GM12878 (cell line): ENCODE data around the gene SBNO2. TPM values are rescaled to one million over a fixed set of nuclear protein-coding genes. Genes with fewer than 3 reads are reported as not detected.

Source experiments
- ASH2L ChIP-seq: fragments of 300-600, 200-600 bp; sonication (generic); IDR thresholded peaks from 2 replicates; pipeline ENCODE4 v1.6.1; 2017; ENCODE audit warnings: low read depth, mild to moderate bottlenecking, borderline replicate concordance
- BMI1 ChIP-seq: fragments of 450-650 bp; IDR thresholded peaks from 2 replicates; pipeline ENCODE4 v1.6.1; 2016; ENCODE audit warnings: mild to moderate bottlenecking, moderate library complexity, borderline replicate concordance
- CEBPB ChIP-seq, 2 experiments: fragments of 150-350 bp in 1 of 2; IDR thresholded peaks; 2 replicates each; pipeline ENCODE4 v1.6.1; 2012 to 2014; ENCODE audit warnings: low read depth in 2 of 2, low read length in 2 of 2, borderline replicate concordance in 1 of 2, inconsistent platforms in 1 of 2
- CHD4 ChIP-seq: fragments of 200-600 bp; sonication (generic); IDR thresholded peaks from 2 replicates; pipeline ENCODE4 v1.6.1; 2016; ENCODE audit warnings: mild to moderate bottlenecking
- CREM ChIP-seq: IDR thresholded peaks from 2 replicates; pipeline ENCODE4 v1.6.1; 2014; ENCODE audit warnings: antibody characterized with exemption, low read depth
- DPF2 ChIP-seq: fragments of 450-650 bp; IDR thresholded peaks from 2 replicates; pipeline ENCODE4 v1.6.1; 2017; ENCODE audit warnings: mild to moderate bottlenecking
- EED ChIP-seq: sonication (generic); IDR thresholded peaks from 2 replicates; pipeline ENCODE4 v1.6.1; 2016; ENCODE audit warnings: antibody characterized with exemption, low read depth
- FOXM1 ChIP-seq: IDR thresholded peaks from 2 replicates; pipeline ENCODE4 v1.6.1; 2012; ENCODE audit warnings: low read depth, mild to moderate bottlenecking, inconsistent platforms, low read length, moderate library complexity
- NFIC ChIP-seq: IDR thresholded peaks from 2 replicates; pipeline ENCODE4 v1.6.1; 2012; ENCODE audit warnings: low read depth, mild to moderate bottlenecking, inconsistent platforms, low read length, moderate library complexity
- NR2C1 ChIP-seq: fragments of 450-650 bp; IDR thresholded peaks from 2 replicates; pipeline ENCODE4 v1.6.1; 2017; ENCODE audit warnings: antibody characterized with exemption, mild to moderate bottlenecking, moderate library complexity
- PAX8 ChIP-seq: fragments of 450-650 bp; IDR thresholded peaks from 2 replicates; pipeline ENCODE4 v1.6.1; 2017; ENCODE audit warnings: mild to moderate bottlenecking, moderate library complexity
- RUNX3 ChIP-seq: IDR thresholded peaks from 2 replicates; pipeline ENCODE4 v1.6.1; 2012; ENCODE audit warnings: low read length, inconsistent platforms
- SIN3A ChIP-seq: IDR thresholded peaks from 2 replicates; pipeline ENCODE4 v1.6.1; 2012; ENCODE audit warnings: low read depth, low read length, improper control_type of control experiment
- SMC3 ChIP-seq: IDR thresholded peaks from 2 replicates; pipeline ENCODE4 v1.6.1; 2011; ENCODE audit warnings: low read length, improper control_type of control experiment, borderline replicate concordance
- STAT3 ChIP-seq: IDR thresholded peaks from 2 replicates; pipeline ENCODE4 v1.6.1; 2011; ENCODE audit warnings: low read depth, low read length, improper control_type of control experiment
- SUPT20H ChIP-seq: IDR thresholded peaks from 2 replicates; pipeline ENCODE4 v1.6.1; 2011; ENCODE audit warnings: low read depth, mild to moderate bottlenecking, low read length, moderate library complexity, borderline replicate concordance; ENCODE audit not compliant: control insufficient read depth
- polyA plus RNA-seq, 11 experiments: library from polyadenylated mRNA; depleted of rRNA in 4 of 11; unstranded in 6 of 11; stranded (reverse) in 5 of 11; fragments of >200 nt; fragmentation: Nextera tagmentation in 4 of 11; fragmentation: Illumina TruSeq in 1 of 11; extraction: Ambion mirVana in 4 of 11; extraction: Trizol in 1 of 11; gene quantifications; 1 replicate in 1 of 11; 2 replicates in 10 of 11; pipeline versions ENCODE4 v1.2.1 to v1.2.3, GENCODE V29; 2011 to 2016; ENCODE audit warnings: inconsistent platforms in 2 of 11, missing spikeins in 2 of 11, low read depth in 1 of 11
- total RNA-seq, 4 experiments: library from RNA; depleted of rRNA in 3 of 4; stranded (reverse); fragments of >200 nt in 3 of 4; fragmentation: Illumina TruSeq in 1 of 4; extraction: Trizol in 1 of 4; gene quantifications; 2 replicates each; pipeline versions ENCODE4 v1.2.1 to v1.2.3, GENCODE V29; 2013 to 2021
- TF ChIP-seq, protein P1 (sequence below): IDR thresholded peaks from 2 replicates; pipeline ENCODE4 v1.6.1; 2011; ENCODE audit warnings: borderline replicate concordance, low read depth, mild to moderate bottlenecking, moderate library complexity, mixed read lengths, low read length; ENCODE audit not compliant: insufficient read depth; ENCODE audit errors: extremely low read length
- TF ChIP-seq, protein P2 (sequence below), 3 experiments: IDR thresholded peaks in 2 of 3; conservative IDR thresholded peaks in 1 of 3; 2 replicates each; pipeline ENCODE4 v1.5.1; 2011; ENCODE audit warnings: low read depth in 3 of 3, low read length in 3 of 3, mild to moderate bottlenecking in 3 of 3, control low read depth in 2 of 3, moderate library complexity in 2 of 3, inconsistent platforms in 1 of 3, mixed read lengths in 1 of 3; ENCODE audit not compliant: control insufficient read depth in 2 of 3, insufficient read depth in 1 of 3; ENCODE audit errors: extremely low read depth in 1 of 3
- TF ChIP-seq, protein P3 (sequence below): fragments of 450-650 bp; IDR thresholded peaks from 2 replicates; pipeline ENCODE4 v1.6.1; 2017; ENCODE audit warnings: mild to moderate bottlenecking, moderate library complexity
- TF ChIP-seq, protein P4 (sequence below): fragments of 450-650 bp; IDR thresholded peaks from 2 replicates; pipeline ENCODE4 v1.6.1; 2017; ENCODE audit warnings: antibody characterized with exemption, mild to moderate bottlenecking, moderate library complexity

Gene SBNO2
- total and polyA plus RNA-seq, 10 of the 15 experiments (the other 5 are each of a cell fraction or from before 2014, with no cell fraction given): 0.08 to 44.6 (median 5.4) TPM

DNA sequence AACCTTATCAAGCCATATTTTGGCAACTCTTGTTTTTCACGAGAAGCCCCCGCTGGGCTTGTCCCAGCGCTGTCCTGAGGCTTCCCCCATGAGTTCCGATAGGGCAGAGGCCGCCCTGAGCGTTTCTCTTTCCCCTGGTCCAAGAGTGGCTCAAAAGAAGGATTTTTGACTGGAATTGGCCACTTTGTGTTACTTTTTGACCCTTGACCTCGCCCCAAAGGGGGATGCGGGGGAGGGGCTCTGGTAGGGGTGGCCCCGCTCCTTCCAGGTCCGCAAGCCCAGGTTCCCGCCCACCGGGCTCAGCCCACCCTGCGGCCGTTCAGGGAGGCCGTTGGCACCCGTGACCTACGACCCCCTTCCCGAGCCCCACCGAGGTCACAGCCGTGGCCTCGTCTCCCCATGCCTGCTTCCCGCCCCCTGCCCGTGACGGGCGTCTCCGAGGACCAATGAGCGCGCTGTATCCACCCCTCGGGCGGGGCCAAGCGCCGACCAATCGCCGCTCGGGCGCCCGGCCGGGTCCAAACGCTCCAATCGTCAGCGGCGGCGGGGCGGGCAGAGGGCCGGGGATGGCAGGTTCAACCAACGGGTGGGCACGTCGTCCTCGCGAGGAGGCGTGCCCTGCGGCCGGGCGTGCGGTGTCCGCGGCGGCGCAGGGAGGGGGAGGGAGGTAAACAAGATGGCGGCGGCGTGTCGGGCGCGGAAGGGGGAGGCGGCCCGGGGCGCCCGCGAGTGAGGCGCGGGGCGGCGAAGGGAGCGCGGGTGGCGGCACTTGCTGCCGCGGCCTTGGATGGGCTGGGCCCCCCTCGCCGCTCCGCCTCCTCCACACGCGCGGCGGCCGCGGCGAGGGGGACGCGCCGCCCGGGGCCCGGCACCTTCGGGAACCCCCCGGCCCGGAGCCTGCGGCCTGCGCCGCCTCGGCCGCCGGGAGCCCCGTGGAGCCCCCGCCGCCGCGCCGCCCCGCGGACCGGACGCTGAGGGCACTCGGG, 31.3 kb upstream of the SBNO2 start, which contains the start of gene STK11 (continued):
- TF ChIP-seq STAT3: no peak
- peak; percentile 65 for TF ChIP-seq RUNX3
- no peak for TF ChIP-seq SIN3A
- no peak for TF ChIP-seq FOXM1
- TF ChIP-seq NR2C1: peak; percentile 95
- no peak for TF ChIP-seq NFIC
- TF ChIP-seq DPF2: peak; percentile 93
- TF ChIP-seq EED: no peak
- no peak for TF ChIP-seq SUPT20H
- no peak for TF ChIP-seq PAX8
- TF ChIP-seq CHD4: no peak
- TF ChIP-seq, protein P1, sequence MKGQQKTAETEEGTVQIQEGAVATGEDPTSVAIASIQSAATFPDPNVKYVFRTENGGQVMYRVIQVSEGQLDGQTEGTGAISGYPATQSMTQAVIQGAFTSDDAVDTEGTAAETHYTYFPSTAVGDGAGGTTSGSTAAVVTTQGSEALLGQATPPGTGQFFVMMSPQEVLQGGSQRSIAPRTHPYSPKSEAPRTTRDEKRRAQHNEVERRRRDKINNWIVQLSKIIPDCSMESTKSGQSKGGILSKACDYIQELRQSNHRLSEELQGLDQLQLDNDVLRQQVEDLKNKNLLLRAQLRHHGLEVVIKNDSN: no peak
- no peak for TF ChIP-seq BMI1
- 0 out of 2 replicates have a peak, but pooled peaks have one; percentile 35 for TF ChIP-seq CREM
- TF ChIP-seq, protein P2, sequence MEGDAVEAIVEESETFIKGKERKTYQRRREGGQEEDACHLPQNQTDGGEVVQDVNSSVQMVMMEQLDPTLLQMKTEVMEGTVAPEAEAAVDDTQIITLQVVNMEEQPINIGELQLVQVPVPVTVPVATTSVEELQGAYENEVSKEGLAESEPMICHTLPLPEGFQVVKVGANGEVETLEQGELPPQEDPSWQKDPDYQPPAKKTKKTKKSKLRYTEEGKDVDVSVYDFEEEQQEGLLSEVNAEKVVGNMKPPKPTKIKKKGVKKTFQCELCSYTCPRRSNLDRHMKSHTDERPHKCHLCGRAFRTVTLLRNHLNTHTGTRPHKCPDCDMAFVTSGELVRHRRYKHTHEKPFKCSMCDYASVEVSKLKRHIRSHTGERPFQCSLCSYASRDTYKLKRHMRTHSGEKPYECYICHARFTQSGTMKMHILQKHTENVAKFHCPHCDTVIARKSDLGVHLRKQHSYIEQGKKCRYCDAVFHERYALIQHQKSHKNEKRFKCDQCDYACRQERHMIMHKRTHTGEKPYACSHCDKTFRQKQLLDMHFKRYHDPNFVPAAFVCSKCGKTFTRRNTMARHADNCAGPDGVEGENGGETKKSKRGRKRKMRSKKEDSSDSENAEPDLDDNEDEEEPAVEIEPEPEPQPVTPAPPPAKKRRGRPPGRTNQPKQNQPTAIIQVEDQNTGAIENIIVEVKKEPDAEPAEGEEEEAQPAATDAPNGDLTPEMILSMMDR (IDR thresholded peaks at IDR 0.05 in 2 of 3, conservative IDR thresholded peaks at IDR 0.05 in 1 of 3; ENCODE audit: control insufficient read depth in 2 of 3, extremely low read depth in 1 of 3, insufficient read depth in 1 of 3, low read depth in 3 of 3, low read length in 3 of 3): no peak
- TF ChIP-seq ASH2L: no peak
- TF ChIP-seq, protein P3, sequence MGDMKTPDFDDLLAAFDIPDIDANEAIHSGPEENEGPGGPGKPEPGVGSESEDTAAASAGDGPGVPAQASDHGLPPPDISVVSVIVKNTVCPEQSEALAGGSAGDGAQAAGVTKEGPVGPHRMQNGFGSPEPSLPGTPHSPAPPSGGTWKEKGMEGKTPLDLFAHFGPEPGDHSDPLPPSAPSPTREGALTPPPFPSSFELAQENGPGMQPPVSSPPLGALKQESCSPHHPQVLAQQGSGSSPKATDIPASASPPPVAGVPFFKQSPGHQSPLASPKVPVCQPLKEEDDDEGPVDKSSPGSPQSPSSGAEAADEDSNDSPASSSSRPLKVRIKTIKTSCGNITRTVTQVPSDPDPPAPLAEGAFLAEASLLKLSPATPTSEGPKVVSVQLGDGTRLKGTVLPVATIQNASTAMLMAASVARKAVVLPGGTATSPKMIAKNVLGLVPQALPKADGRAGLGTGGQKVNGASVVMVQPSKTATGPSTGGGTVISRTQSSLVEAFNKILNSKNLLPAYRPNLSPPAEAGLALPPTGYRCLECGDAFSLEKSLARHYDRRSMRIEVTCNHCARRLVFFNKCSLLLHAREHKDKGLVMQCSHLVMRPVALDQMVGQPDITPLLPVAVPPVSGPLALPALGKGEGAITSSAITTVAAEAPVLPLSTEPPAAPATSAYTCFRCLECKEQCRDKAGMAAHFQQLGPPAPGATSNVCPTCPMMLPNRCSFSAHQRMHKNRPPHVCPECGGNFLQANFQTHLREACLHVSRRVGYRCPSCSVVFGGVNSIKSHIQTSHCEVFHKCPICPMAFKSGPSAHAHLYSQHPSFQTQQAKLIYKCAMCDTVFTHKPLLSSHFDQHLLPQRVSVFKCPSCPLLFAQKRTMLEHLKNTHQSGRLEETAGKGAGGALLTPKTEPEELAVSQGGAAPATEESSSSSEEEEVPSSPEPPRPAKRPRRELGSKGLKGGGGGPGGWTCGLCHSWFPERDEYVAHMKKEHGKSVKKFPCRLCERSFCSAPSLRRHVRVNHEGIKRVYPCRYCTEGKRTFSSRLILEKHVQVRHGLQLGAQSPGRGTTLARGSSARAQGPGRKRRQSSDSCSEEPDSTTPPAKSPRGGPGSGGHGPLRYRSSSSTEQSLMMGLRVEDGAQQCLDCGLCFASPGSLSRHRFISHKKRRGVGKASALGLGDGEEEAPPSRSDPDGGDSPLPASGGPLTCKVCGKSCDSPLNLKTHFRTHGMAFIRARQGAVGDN: peak; percentile 67; the same call in 1 of the 2 replicates
- no peak for TF ChIP-seq CEBPB (IDR thresholded peaks at IDR 0.05; ENCODE audit: borderline replicate concordance in 1 of 2, low read depth in 2 of 2, low read length in 2 of 2)
- no peak for TF ChIP-seq SMC3
- TF ChIP-seq, protein P4, sequence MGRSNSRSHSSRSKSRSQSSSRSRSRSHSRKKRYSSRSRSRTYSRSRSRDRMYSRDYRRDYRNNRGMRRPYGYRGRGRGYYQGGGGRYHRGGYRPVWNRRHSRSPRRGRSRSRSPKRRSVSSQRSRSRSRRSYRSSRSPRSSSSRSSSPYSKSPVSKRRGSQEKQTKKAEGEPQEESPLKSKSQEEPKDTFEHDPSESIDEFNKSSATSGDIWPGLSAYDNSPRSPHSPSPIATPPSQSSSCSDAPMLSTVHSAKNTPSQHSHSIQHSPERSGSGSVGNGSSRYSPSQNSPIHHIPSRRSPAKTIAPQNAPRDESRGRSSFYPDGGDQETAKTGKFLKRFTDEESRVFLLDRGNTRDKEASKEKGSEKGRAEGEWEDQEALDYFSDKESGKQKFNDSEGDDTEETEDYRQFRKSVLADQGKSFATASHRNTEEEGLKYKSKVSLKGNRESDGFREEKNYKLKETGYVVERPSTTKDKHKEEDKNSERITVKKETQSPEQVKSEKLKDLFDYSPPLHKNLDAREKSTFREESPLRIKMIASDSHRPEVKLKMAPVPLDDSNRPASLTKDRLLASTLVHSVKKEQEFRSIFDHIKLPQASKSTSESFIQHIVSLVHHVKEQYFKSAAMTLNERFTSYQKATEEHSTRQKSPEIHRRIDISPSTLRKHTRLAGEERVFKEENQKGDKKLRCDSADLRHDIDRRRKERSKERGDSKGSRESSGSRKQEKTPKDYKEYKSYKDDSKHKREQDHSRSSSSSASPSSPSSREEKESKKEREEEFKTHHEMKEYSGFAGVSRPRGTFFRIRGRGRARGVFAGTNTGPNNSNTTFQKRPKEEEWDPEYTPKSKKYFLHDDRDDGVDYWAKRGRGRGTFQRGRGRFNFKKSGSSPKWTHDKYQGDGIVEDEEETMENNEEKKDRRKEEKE: no peak
